Choroid plexus epithelial cell (primary cell): ENCODE measurements around the gene GPR158.
A peak's percentile ranks its signal among the peaks of the same experiment; 100 is the strongest.

Experiments
- DNase-seq: peaks from one replicate; pipeline ENCODE4 v3.0.0-alpha.2; 2010; ENCODE audit warnings: low read depth
- H3K4me3 ChIP-seq: 2 replicates; pipeline ENCODE4 v1.5.1; 2011; ENCODE audit warnings: low read depth, mild to moderate bottlenecking, control low read depth, low read length, moderate library complexity
- CTCF ChIP-seq: conservative IDR thresholded peaks from 2 replicates; pipeline ENCODE4 v1.5.1; 2011; ENCODE audit warnings: low read depth, mild to moderate bottlenecking, control low read depth, inconsistent platforms, low read length, moderate library complexity

The GPR158 gene

GRCh38 chr10:25575343-25575742 is 400.5 kb downstream of the GPR158 start:
- DNase-seq = no peak
- no peak for TF ChIP-seq CTCF
- no peak overlapping the region for H3K4me3 ChIP-seq

GRCh38 chr10:25578061-25578460 is 403.3 kb downstream of the GPR158 start:
- TF ChIP-seq CTCF = no peak
- H3K4me3 ChIP-seq = no peak overlapping the region
- no peak for DNase-seq

- no peak for TF ChIP-seq CTCF
- no peak overlapping the region for H3K4me3 ChIP-seq
- DNase-seq = no peak
These were observed 408.2 kb downstream of the GPR158 start for GRCh38 chr10:25582961-25583360.

GRCh38 chr10:25600651-25601050 is 425.9 kb downstream of the GPR158 start:
- DNase-seq = peak; percentile 6
- TF ChIP-seq CTCF = no peak

GRCh38 chr10:25604591-25604990 is 429.8 kb downstream of the GPR158 start:
- H3K4me3 ChIP-seq = no peak overlapping the region
- no peak for DNase-seq
- no peak for TF ChIP-seq CTCF

More at GRCh38 chr10:25600651-25601050, 425.9 kb downstream of the GPR158 start:
- H3K4me3 ChIP-seq = no peak overlapping the region

GRCh38 chr10:25614652-25615051 is 439.9 kb downstream of the GPR158 start:
- TF ChIP-seq CTCF = no peak
- no peak overlapping the region for H3K4me3 ChIP-seq
- no peak for DNase-seq

- no peak for TF ChIP-seq CTCF
- H3K4me3 ChIP-seq = no peak overlapping the region
- DNase-seq = no peak
These were observed 441.1 kb downstream of the GPR158 start for GRCh38 chr10:25615926-25616325.
